Measurements from ENCODE around the gene CYBRD1.
"Not testable (repeated sequence)": the region's sequence is repeated elsewhere in the genome, so short reads cannot be mapped to it uniquely, and the experiment has no call there.

Gene CYBRD1

GRCh38 chr2:171515672-171516298 is 6.5 kb upstream of the CYBRD1 start:
- DNase-seq (ENCODE audit: low read depth): no peak

- DNase-seq (ENCODE audit: low read depth): no peak
Measured at GRCh38 chr2:171516793-171517192, 5.5 kb upstream of the CYBRD1 start.

GRCh38 chr2:171520471-171520870 is 1.8 kb upstream of the CYBRD1 start:
- no peak for DNase-seq (ENCODE audit: low read depth)

- DNase-seq (ENCODE audit: low read depth): no peak
Measured at GRCh38 chr2:171521361-171522051, 768 bp upstream of the CYBRD1 start.

GRCh38 chr2:171522788-171523087 is 464 bp downstream of the CYBRD1 start:
- no peak for DNase-seq (ENCODE audit: low read depth)

- no peak for DNase-seq (ENCODE audit: low read depth)
Measured at GRCh38 chr2:171523088-171524017, 1.1 kb downstream of the CYBRD1 start.

- no peak for DNase-seq (ENCODE audit: low read depth)
Measured at GRCh38 chr2:171524018-171524401, 1.7 kb downstream of the CYBRD1 start.

- DNase-seq (ENCODE audit: low read depth): no peak
Measured at GRCh38 chr2:171529914-171530313, 7.6 kb downstream of the CYBRD1 start.

- DNase-seq (ENCODE audit: low read depth): no peak
Measured at GRCh38 chr2:171530378-171530777, 8.1 kb downstream of the CYBRD1 start.

GRCh38 chr2:171530859-171531258 is 8.6 kb downstream of the CYBRD1 start:
- DNase-seq (ENCODE audit: low read depth): not testable (repeated sequence)

- no peak for DNase-seq (ENCODE audit: low read depth)
Measured at GRCh38 chr2:171531291-171531690, 9.0 kb downstream of the CYBRD1 start.

- DNase-seq (ENCODE audit: low read depth): no peak
Measured at GRCh38 chr2:171531836-171532450, 9.7 kb downstream of the CYBRD1 start.

GRCh38 chr2:171533331-171533730 is 11.1 kb downstream of the CYBRD1 start:
- DNase-seq (ENCODE audit: low read depth): no peak

- DNase-seq (ENCODE audit: low read depth): not testable (repeated sequence)
Measured at GRCh38 chr2:171535528-171535927, 13.3 kb downstream of the CYBRD1 start.

GRCh38 chr2:171540437-171540836 is 18.2 kb downstream of the CYBRD1 start:
- DNase-seq (ENCODE audit: low read depth): no peak

GRCh38 chr2:171541202-171541887 is 19.1 kb downstream of the CYBRD1 start:
- DNase-seq (ENCODE audit: low read depth): peak; percentile 36

GRCh38 chr2:171545086-171545485 is 22.8 kb downstream of the CYBRD1 start:
- DNase-seq (ENCODE audit: low read depth): no peak

GRCh38 chr2:171547256-171547655 is 25.0 kb downstream of the CYBRD1 start:
- DNase-seq (ENCODE audit: low read depth): no peak

GRCh38 chr2:171547720-171548119 is 25.4 kb downstream of the CYBRD1 start:
- no peak for DNase-seq (ENCODE audit: low read depth)

GRCh38 chr2:171550613-171551012 is 28.3 kb downstream of the CYBRD1 start:
- DNase-seq (ENCODE audit: low read depth): no peak

GRCh38 chr2:171551836-171552235 is 29.6 kb downstream of the CYBRD1 start:
- DNase-seq (ENCODE audit: low read depth): no peak

GRCh38 chr2:171553236-171553635 is 31.0 kb downstream of the CYBRD1 start:
- no peak for DNase-seq (ENCODE audit: low read depth)
